H9 (cell line): ENCODE results near the gene HOXB1. TPM values are rescaled to one million over a fixed set of nuclear protein-coding genes. Genes with fewer than 3 reads are reported as not detected.

Experiments used
- DNase-seq: peaks from one replicate; pipeline ENCODE4 v3.0.0-alpha.2; 2017
- H2AFZ ChIP-seq: one replicate; pipeline ENCODE4 v1.6.1; 2013; ENCODE audit warnings: mild to moderate bottlenecking, low read length, control low read depth, moderate library complexity
- H2AK5ac ChIP-seq: 2 replicates; pipeline ENCODE4 v1.6.1; 2013; ENCODE audit warnings: low read length, control low read depth, mixed read lengths; ENCODE audit not compliant: insufficient read length
- H2BK120ac ChIP-seq: one replicate; pipeline ENCODE4 v1.6.1; 2013; ENCODE audit warnings: low read depth, mild to moderate bottlenecking, low read length, control low read depth, inconsistent platforms; ENCODE audit not compliant: poor library complexity, severe bottlenecking
- H2BK12ac ChIP-seq: 2 replicates; pipeline ENCODE4 v1.6.1; 2013; ENCODE audit warnings: low read length, control low read depth, mixed read lengths, low read depth; ENCODE audit not compliant: insufficient read length
- H2BK15ac ChIP-seq: 2 replicates; pipeline ENCODE4 v1.6.1; 2013; ENCODE audit warnings: low read depth, low read length, control low read depth
- H2BK20ac ChIP-seq: one replicate; pipeline ENCODE4 v1.6.1; 2013; ENCODE audit warnings: low read depth, mild to moderate bottlenecking, low read length, control low read depth, inconsistent platforms; ENCODE audit not compliant: poor library complexity, severe bottlenecking
- H2BK5ac ChIP-seq: 2 replicates; pipeline ENCODE4 v1.6.1; 2013; ENCODE audit warnings: low read length, control low read depth, mixed read lengths; ENCODE audit not compliant: insufficient read length
- H3K14ac ChIP-seq: 2 replicates; pipeline ENCODE4 v1.6.1; 2013; ENCODE audit warnings: low read length, control low read depth; ENCODE audit not compliant: insufficient read depth
- H3K18ac ChIP-seq: 2 replicates; pipeline ENCODE4 v1.6.1; 2013; ENCODE audit warnings: low read depth, mild to moderate bottlenecking, mixed read lengths, low read length, control low read depth; ENCODE audit not compliant: insufficient read length
- H3K23ac ChIP-seq: 2 replicates; pipeline ENCODE4 v1.6.1; 2013; ENCODE audit warnings: low read length, control low read depth, mixed read lengths, low read depth; ENCODE audit not compliant: insufficient read length
- H3K23me2 ChIP-seq: 2 replicates; pipeline ENCODE4 v1.6.1; 2013; ENCODE audit warnings: low read depth, mild to moderate bottlenecking, mixed read lengths, low read length, control low read depth; ENCODE audit not compliant: insufficient read length, poor library complexity, severe bottlenecking
- H3K27ac ChIP-seq: 2 replicates; pipeline ENCODE4 v1.5.1; 2013; ENCODE audit warnings: low read length, control low read depth, mixed read lengths, low read depth; ENCODE audit not compliant: insufficient read length
- H3K27me3 ChIP-seq: 2 replicates; pipeline ENCODE4 v1.6.1; 2013; ENCODE audit warnings: low read length, control low read depth, inconsistent platforms; ENCODE audit not compliant: insufficient read depth
- H3K4ac ChIP-seq: 2 replicates; pipeline ENCODE4 v1.6.1; 2013; ENCODE audit warnings: low read depth, mild to moderate bottlenecking, control low read depth, inconsistent platforms, low read length, moderate library complexity
- H3K4me1 ChIP-seq: 2 replicates; pipeline ENCODE4 v1.6.1; 2013; ENCODE audit warnings: low read length, control low read depth, inconsistent platforms; ENCODE audit not compliant: insufficient read depth
- H3K4me2 ChIP-seq: 2 replicates; pipeline ENCODE4 v1.6.1; 2013; ENCODE audit warnings: low read length, control low read depth, mixed read lengths; ENCODE audit not compliant: insufficient read length, insufficient read depth
- H3K56ac ChIP-seq: 2 replicates; pipeline ENCODE4 v1.6.1; 2013; ENCODE audit warnings: low read depth, mild to moderate bottlenecking, mixed read lengths, low read length, control low read depth; ENCODE audit not compliant: insufficient read length
- H3K79me1 ChIP-seq: 2 replicates; pipeline ENCODE4 v1.6.1; 2013; ENCODE audit warnings: low read depth, mild to moderate bottlenecking, moderate library complexity, low read length, control low read depth, inconsistent platforms; ENCODE audit not compliant: insufficient read depth, poor library complexity, severe bottlenecking
- H3K79me2 ChIP-seq: 2 replicates; pipeline ENCODE4 v1.6.1; 2013; ENCODE audit warnings: low read length, control low read depth, inconsistent platforms; ENCODE audit not compliant: insufficient read depth
- H3K9ac ChIP-seq: 2 replicates; pipeline ENCODE4 v1.6.1; 2013; ENCODE audit warnings: low read length, control low read depth, mixed read lengths; ENCODE audit not compliant: insufficient read length; ENCODE audit errors: extremely low read depth
- H3K9me3 ChIP-seq: one replicate; pipeline ENCODE4 v1.6.1; 2013; ENCODE audit warnings: low read depth, low read length, inconsistent platforms; ENCODE audit not compliant: control insufficient read depth
- H3T11ph ChIP-seq: one replicate; pipeline ENCODE4 v1.6.1; 2013; ENCODE audit warnings: mild to moderate bottlenecking, low read length, control low read depth, inconsistent platforms
- H4K20me1 ChIP-seq: one replicate; pipeline ENCODE4 v1.6.1; 2013; ENCODE audit not compliant: control insufficient read depth, insufficient read length, insufficient read depth
- H4K5ac ChIP-seq: 2 replicates; pipeline ENCODE4 v1.6.1; 2013; ENCODE audit warnings: low read depth, mild to moderate bottlenecking, mixed read lengths, low read length, control low read depth; ENCODE audit not compliant: insufficient read length
- H4K8ac ChIP-seq: replicated peaks from 2 replicates; pipeline ENCODE4 v1.6.1; 2013; ENCODE audit warnings: low read length, control low read depth, mixed read lengths, low read depth; ENCODE audit not compliant: insufficient read length
- H4K91ac ChIP-seq: 2 replicates; pipeline ENCODE4 v1.6.1; 2013; ENCODE audit warnings: low read depth, mild to moderate bottlenecking, moderate library complexity, mixed read lengths, low read length, control low read depth; ENCODE audit not compliant: insufficient read length
- H3K27ac Mint-ChIP-seq, 3 experiments: 2 replicates in 2 of 3; 3 replicates in 1 of 3; pipeline ENCODE4 v1.8.0; 2020 to 2021; ENCODE audit warnings: mixed read lengths in 3 of 3, mild to moderate bottlenecking in 1 of 3, moderate library complexity in 1 of 3
- H3K27me3 Mint-ChIP-seq: 2 replicates; pipeline ENCODE4 v1.8.0; 2021; ENCODE audit warnings: low read depth, mild to moderate bottlenecking, moderate library complexity, mixed read lengths
- H3K36me3 Mint-ChIP-seq, 3 experiments: 2 replicates in 2 of 3; 3 replicates in 1 of 3; pipeline ENCODE4 v1.8.0; 2020 to 2021; ENCODE audit warnings: low read depth in 3 of 3, mixed read lengths in 3 of 3; ENCODE audit not compliant: insufficient read depth in 1 of 3
- H3K4me1 Mint-ChIP-seq, 2 experiments: 2 replicates each; pipeline ENCODE4 v1.8.0; 2020; ENCODE audit warnings: mixed read lengths in 2 of 2
- H3K4me3 Mint-ChIP-seq, 2 experiments: 2 replicates in 1 of 2; 3 replicates in 1 of 2; pipeline ENCODE4 v1.8.0; 2020 to 2021; ENCODE audit warnings: mild to moderate bottlenecking in 2 of 2, mixed read lengths in 2 of 2, moderate library complexity in 1 of 2
- H3K9me3 Mint-ChIP-seq, 2 experiments: 2 replicates in 1 of 2; 3 replicates in 1 of 2; pipeline ENCODE4 v1.8.0; 2020; ENCODE audit warnings: mild to moderate bottlenecking in 2 of 2, mixed read lengths in 2 of 2, moderate library complexity in 1 of 2
- WGBS: extraction: QIAGEN DNeasy Blood & Tissue Kit; methylation state at CpG from one replicate; pipeline ENCODE4 v1.1.7; 2013; ENCODE audit warnings: missing lambda C conversion rate, low lambda C conversion rate, mixed read lengths; ENCODE audit not compliant: insufficient read length; ENCODE audit errors: extremely low coverage; 5-methylcytosine and 5-hydroxymethylcytosine counted together
- total RNA-seq: library from RNA; stranded (reverse); gene quantifications from 2 replicates; pipeline ENCODE4 v1.2.1, GENCODE V29; 2021
- TF ChIP-seq, protein P1 (sequence below): fragments of 200-600 bp; sonication (generic); conservative IDR thresholded peaks from 3 replicates; pipeline ENCODE4 v1.8.0; 2021; ENCODE audit warnings: antibody characterized with exemption, mild to moderate bottlenecking

The HOXB1 gene
- total RNA-seq, 1 experiment from 2014 or later: not detected

DNA sequence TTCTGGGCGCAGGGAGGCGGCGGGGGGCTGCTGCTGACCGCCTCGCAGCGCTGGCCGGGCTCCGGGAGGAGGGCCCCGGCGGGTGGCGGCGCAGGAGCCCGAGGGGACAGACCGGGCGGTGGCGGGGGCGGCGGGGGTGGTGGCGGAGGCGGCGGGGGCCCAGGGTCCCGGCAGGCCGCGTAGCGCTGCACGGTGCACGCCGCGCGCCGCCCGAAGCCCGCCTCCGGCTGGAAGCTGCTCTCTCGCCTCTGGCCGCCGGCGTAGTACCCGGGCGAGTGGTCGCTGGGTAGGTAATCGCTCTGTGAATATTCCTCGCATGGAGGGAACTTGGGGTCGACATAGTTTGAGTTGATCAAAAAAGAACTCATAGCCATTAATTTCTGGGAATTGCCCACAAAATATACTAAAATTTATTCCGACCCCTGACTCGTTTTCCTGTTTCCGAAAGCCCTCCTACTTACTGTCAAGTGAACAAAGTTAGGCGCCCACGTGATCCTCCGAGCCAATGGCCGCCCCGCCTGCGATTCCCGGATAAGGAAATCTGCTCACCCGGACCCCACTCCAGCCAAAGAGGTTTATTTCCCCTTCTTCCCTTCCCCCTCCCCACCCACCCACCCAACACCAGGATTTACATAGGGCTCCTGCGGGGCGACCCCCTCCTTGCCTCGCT lies 47.3 kb upstream of the HOXB1 start, which contains the start of gene HOXB4:
Gene HOXB4 (minus strand): TSS at position 405 of the 670 bp plus-strand sequence. CDS start 31 bp downstream, at position 374.
- H3K9ac ChIP-seq: no peak within 1 kb of the TSS
- Mint-ChIP-seq H3K27ac (no peak within 1 kb of the TSS), H3K9me3 (peaks cover 7 to 17% of the 10 kb centered on the region in 2 experiments; a peak in 4 of 5 replicates), H3K27me3 (peaks cover 51% of the 10 kb centered on the region), H3K4me3 (peak within 1 kb of the TSS; percentile 38 to 70), H3K4me1 (peaks cover 2 to 33% of the 10 kb centered on the region in 2 experiments), H3K36me3 (no peaks in the 10 kb centered on the region; a peak in 2 of 7 replicates)
- H3K18ac ChIP-seq: no peak within 1 kb of the TSS
- no peak within 1 kb of the TSS for H4K91ac ChIP-seq
- H3K14ac ChIP-seq: no peak within 1 kb of the TSS
- H3K56ac ChIP-seq: no peak within 1 kb of the TSS
- H2BK5ac ChIP-seq: no peak within 1 kb of the TSS
- no peak within 1 kb of the TSS for H3K4me2 ChIP-seq
- H2AK5ac ChIP-seq: no peak within 1 kb of the TSS
- no peaks in the 10 kb centered on the region for H3K23me2 ChIP-seq
- H2BK20ac ChIP-seq: no peak within 1 kb of the TSS
- H3K79me1 ChIP-seq: no peaks in the 10 kb centered on the region
- H2AFZ ChIP-seq: no peak within 1 kb of the TSS
- H3K9me3 ChIP-seq: no peaks in the 10 kb centered on the region
- H3K27ac ChIP-seq: no peak within 1 kb of the TSS
- H3K23ac ChIP-seq: no peak within 1 kb of the TSS
- H3K27me3 ChIP-seq: peaks cover 96% of the 10 kb centered on the region
- no peaks in the 10 kb centered on the region for H3K79me2 ChIP-seq
- DNase-seq: peak; percentile 90
- WGBS: no CpG with 5 or more reads among the region's 58 CpGs
- no peak within 1 kb of the TSS for H4K5ac ChIP-seq
- H2BK15ac ChIP-seq: no peak within 1 kb of the TSS
- no peaks in the 10 kb centered on the region for H3K4me1 ChIP-seq
- no peak within 1 kb of the TSS for H3K4ac ChIP-seq
- TF ChIP-seq, protein P1, sequence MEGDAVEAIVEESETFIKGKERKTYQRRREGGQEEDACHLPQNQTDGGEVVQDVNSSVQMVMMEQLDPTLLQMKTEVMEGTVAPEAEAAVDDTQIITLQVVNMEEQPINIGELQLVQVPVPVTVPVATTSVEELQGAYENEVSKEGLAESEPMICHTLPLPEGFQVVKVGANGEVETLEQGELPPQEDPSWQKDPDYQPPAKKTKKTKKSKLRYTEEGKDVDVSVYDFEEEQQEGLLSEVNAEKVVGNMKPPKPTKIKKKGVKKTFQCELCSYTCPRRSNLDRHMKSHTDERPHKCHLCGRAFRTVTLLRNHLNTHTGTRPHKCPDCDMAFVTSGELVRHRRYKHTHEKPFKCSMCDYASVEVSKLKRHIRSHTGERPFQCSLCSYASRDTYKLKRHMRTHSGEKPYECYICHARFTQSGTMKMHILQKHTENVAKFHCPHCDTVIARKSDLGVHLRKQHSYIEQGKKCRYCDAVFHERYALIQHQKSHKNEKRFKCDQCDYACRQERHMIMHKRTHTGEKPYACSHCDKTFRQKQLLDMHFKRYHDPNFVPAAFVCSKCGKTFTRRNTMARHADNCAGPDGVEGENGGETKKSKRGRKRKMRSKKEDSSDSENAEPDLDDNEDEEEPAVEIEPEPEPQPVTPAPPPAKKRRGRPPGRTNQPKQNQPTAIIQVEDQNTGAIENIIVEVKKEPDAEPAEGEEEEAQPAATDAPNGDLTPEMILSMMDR: no peak
- no peak within 1 kb of the TSS for H2BK12ac ChIP-seq
- no peaks in the 10 kb centered on the region for H4K20me1 ChIP-seq
- no peak within 1 kb of the TSS for H2BK120ac ChIP-seq
- no peak within 1 kb of the TSS for H4K8ac ChIP-seq
- no peak within 1 kb of the TSS for H3T11ph ChIP-seq
